DOHH2 (cell line): ENCODE measurements around the gene PTBP3.

Experiments
- H3F3A ChIP-seq: fragments of 200-600 bp; sonication (generic), shearing (Covaris generic); 2 replicates; pipeline ENCODE4 v1.6.0; 2016; ENCODE audit warnings: antibody characterized with exemption, mild to moderate bottlenecking; ENCODE audit not compliant: control insufficient read depth, insufficient read depth
- H3K27ac ChIP-seq: fragments of 200-600 bp; sonication (generic); 2 replicates; pipeline ENCODE4 v1.5.1; 2014; ENCODE audit warnings: low read depth, mild to moderate bottlenecking, low read length, moderate library complexity
- H3K27me3 ChIP-seq: fragments of 200-600 bp; sonication (generic); 2 replicates; pipeline ENCODE4 v1.6.1; 2014; ENCODE audit warnings: mild to moderate bottlenecking, low read length, mixed read lengths; ENCODE audit not compliant: control insufficient read depth
- H3K36me3 ChIP-seq: fragments of 200-600 bp; sonication (generic); 2 replicates; pipeline ENCODE4 v1.6.1; 2014; ENCODE audit warnings: mild to moderate bottlenecking, low read length, moderate library complexity, mixed read lengths; ENCODE audit not compliant: control insufficient read depth
- H3K4me1 ChIP-seq: fragments of 200-600 bp; sonication (generic); 2 replicates; pipeline ENCODE4 v1.6.1; 2014; ENCODE audit warnings: mild to moderate bottlenecking, low read length, mixed read lengths; ENCODE audit not compliant: control insufficient read depth
- H3K4me2 ChIP-seq: fragments of 200-600 bp; sonication (generic); 2 replicates; pipeline ENCODE4 v1.6.0; 2014; ENCODE audit warnings: mild to moderate bottlenecking, low read length, moderate library complexity
- H3K4me3 ChIP-seq: fragments of 200-600 bp; sonication (generic); 2 replicates; pipeline ENCODE4 v1.5.1; 2014; ENCODE audit warnings: mild to moderate bottlenecking, low read length, mixed read lengths
- H3K79me2 ChIP-seq: fragments of 200-600 bp; sonication (generic); 2 replicates; pipeline ENCODE4 v1.6.1; 2014; ENCODE audit warnings: mild to moderate bottlenecking, low read length, mixed read lengths; ENCODE audit not compliant: control insufficient read depth
- H3K9me2 ChIP-seq: fragments of 200-600 bp; sonication (generic); replicated peaks from 2 replicates; pipeline ENCODE4 v1.6.1; 2014; ENCODE audit warnings: mild to moderate bottlenecking, low read length, mixed read lengths; ENCODE audit not compliant: control insufficient read depth
- H3K9me3 ChIP-seq: fragments of 200-600 bp; sonication (generic); 2 replicates; pipeline ENCODE4 v1.6.1; 2014; ENCODE audit warnings: antibody characterized with exemption, low read length, mixed read lengths; ENCODE audit not compliant: control insufficient read depth, insufficient read depth
- H4K20me1 ChIP-seq: fragments of 200-600 bp; sonication (generic); 2 replicates; pipeline ENCODE4 v1.6.0; 2014; ENCODE audit warnings: low read depth, mild to moderate bottlenecking, antibody characterized with exemption, low read length, moderate library complexity; ENCODE audit not compliant: control insufficient read depth, insufficient read depth
- EZH2phosphoT487 ChIP-seq: fragments of 200-600 bp; sonication (generic); IDR thresholded peaks from 2 replicates; pipeline ENCODE4 v1.6.1; 2017; ENCODE audit warnings: borderline replicate concordance, mild to moderate bottlenecking, antibody characterized with exemption, low read length, moderate library complexity, mixed read lengths
- TF ChIP-seq, protein P1 (sequence below): fragments of 200-600 bp; sonication (generic); IDR thresholded peaks from one replicate; pipeline ENCODE4 v1.5.1; 2014; ENCODE audit warnings: antibody characterized with exemption, mild to moderate bottlenecking, low read depth, low read length; ENCODE audit not compliant: poor library complexity, severe bottlenecking

PTBP3 gene

DNA sequence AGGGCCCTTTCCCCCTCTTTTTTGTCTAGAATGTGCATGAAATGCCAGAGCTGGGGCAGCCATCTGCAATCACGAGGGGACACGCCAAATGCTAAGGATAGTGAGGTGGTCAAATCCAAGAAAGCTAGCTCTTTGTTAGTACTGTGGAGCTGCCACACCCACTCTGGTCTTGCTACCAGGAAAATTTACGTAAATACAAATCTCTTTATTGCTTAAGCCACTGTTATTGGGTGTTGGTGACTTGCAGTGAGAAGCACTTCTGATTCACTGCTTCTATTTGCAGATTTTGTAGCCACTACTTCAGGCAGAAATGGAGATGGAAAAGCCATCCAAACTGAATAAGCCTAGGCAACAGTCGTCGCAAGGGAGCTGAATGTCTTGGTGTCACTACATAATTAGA lies 132.7 kb downstream of the PTBP3 start:
- no peak overlapping the region for H3K27ac ChIP-seq
- H3K4me3 ChIP-seq = no peak overlapping the region
- no peaks in the 10 kb centered on the region for H3K9me3 ChIP-seq
- TF ChIP-seq, protein P1, sequence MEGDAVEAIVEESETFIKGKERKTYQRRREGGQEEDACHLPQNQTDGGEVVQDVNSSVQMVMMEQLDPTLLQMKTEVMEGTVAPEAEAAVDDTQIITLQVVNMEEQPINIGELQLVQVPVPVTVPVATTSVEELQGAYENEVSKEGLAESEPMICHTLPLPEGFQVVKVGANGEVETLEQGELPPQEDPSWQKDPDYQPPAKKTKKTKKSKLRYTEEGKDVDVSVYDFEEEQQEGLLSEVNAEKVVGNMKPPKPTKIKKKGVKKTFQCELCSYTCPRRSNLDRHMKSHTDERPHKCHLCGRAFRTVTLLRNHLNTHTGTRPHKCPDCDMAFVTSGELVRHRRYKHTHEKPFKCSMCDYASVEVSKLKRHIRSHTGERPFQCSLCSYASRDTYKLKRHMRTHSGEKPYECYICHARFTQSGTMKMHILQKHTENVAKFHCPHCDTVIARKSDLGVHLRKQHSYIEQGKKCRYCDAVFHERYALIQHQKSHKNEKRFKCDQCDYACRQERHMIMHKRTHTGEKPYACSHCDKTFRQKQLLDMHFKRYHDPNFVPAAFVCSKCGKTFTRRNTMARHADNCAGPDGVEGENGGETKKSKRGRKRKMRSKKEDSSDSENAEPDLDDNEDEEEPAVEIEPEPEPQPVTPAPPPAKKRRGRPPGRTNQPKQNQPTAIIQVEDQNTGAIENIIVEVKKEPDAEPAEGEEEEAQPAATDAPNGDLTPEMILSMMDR = no peak
- TF ChIP-seq EZH2phosphoT487 = no peak
- no peaks in the 10 kb centered on the region for H3K9me2 ChIP-seq
- H3K4me2 ChIP-seq = no peak overlapping the region
- H3F3A ChIP-seq = peaks cover 3% of the 10 kb centered on the region; the same call in 1 of the 2 replicates
- no peaks in the 10 kb centered on the region for H3K27me3 ChIP-seq
- H4K20me1 ChIP-seq = no peaks in the 10 kb centered on the region
- peaks cover 10% of the 10 kb centered on the region for H3K4me1 ChIP-seq
- no peaks in the 10 kb centered on the region for H3K36me3 ChIP-seq
- no peaks in the 10 kb centered on the region for H3K79me2 ChIP-seq

GRCh38 chr9:112198646-112199045 lies 134.8 kb downstream of the PTBP3 start:
- Histone ChIP-seq H3K27ac (no peak overlapping the region), H3F3A (no peaks in the 10 kb centered on the region), H3K36me3 (no peaks in the 10 kb centered on the region), H3K4me2 (no peak overlapping the region), H3K27me3 (0 out of 2 replicates have a peak, but pooled peaks cover 2% of the 10 kb centered on the region), H3K9me3 (no peaks in the 10 kb centered on the region), H3K4me1 (peaks cover 7% of the 10 kb centered on the region), H3K4me3 (no peak overlapping the region), H3K9me2 (no peaks in the 10 kb centered on the region), H3K79me2 (no peaks in the 10 kb centered on the region), H4K20me1 (no peaks in the 10 kb centered on the region)
- TF ChIP-seq, protein P1 = no peak
- TF ChIP-seq EZH2phosphoT487 = no peak

DNA sequence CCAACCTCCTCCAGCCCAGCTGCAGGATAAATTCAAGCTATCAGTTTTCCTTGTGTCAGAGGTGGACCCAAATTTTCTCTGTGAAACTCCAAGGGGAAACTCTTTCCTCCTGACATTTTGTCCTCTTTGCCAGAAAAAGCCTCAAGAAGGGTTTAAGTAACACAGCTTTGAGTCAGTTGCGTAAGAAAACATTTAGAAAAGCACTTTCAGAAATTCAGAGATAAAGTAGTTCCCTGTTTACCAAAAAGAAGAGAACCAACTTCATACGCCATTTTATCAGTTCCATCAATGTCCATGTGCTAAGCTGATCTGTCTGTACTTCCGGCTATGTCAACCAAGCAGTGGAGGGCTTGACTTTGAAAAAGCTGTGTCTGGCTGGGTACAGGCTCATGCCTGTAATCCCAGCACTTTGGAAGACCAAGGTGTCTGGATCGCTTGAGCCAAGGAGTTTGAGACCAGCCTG lies 138.4 kb downstream of the PTBP3 start:
- Histone ChIP-seq H4K20me1 (no peaks in the 10 kb centered on the region), H3K36me3 (no peaks in the 10 kb centered on the region), H3F3A (no peaks in the 10 kb centered on the region), H3K9me3 (no peaks in the 10 kb centered on the region), H3K79me2 (no peaks in the 10 kb centered on the region), H3K4me3 (no peak overlapping the region), H3K27ac (no peak overlapping the region), H3K9me2 (no peaks in the 10 kb centered on the region), H3K27me3 (0 out of 2 replicates have a peak, but pooled peaks cover 2% of the 10 kb centered on the region), H3K4me1 (0 out of 2 replicates have a peak, but pooled peaks cover 4% of the 10 kb centered on the region), H3K4me2 (no peak overlapping the region)
- TF ChIP-seq, protein P1 = no peak
- no peak for TF ChIP-seq EZH2phosphoT487
